ENCODE data around the gene HABP4. TPM values are rescaled to one million over a fixed set of nuclear protein-coding genes. Genes with fewer than 3 reads are reported as not detected.

HABP4 gene
- total and polyA plus RNA-seq, 2 of the 4 experiments (the other 2 are of a cell fraction): 5.2 to 10.6 TPM

GRCh38 chr9:96510258-96510657 is 60.3 kb downstream of the HABP4 start:
- WGBS, 2 experiments (ENCODE audit: extremely low coverage in 2 of 2, insufficient read length in 1 of 2): no CpG with 5 or more reads among the region's 4 CpGs
- no peak overlapping the region for H3K56ac ChIP-seq (ENCODE audit: extremely low read depth, insufficient read depth, low read length)
- POLR2A ChIA-PET (ENCODE audit: unreplicated experiment): no interaction called here
- no peak overlapping the region for H2BK120ac ChIP-seq (ENCODE audit: low read depth, low read length)
- H3K4ac ChIP-seq (ENCODE audit: low read depth, low read length): no peak overlapping the region
- CTCF ChIA-PET: no interaction called here
- H4K8ac ChIP-seq (ENCODE audit: low read depth in 2 of 2, low read length in 2 of 2): no peak overlapping the region
- TF ChIP-seq RFX5 (IDR thresholded peaks at IDR 0.05; ENCODE audit: low read depth, low read length) (no peak), RAD21 (IDR thresholded peaks at IDR 0.05; ENCODE audit: low read length) (no peak), SMC3 (IDR thresholded peaks at IDR 0.05; ENCODE audit: low read depth, low read length) (no peak), MAZ (IDR thresholded peaks at IDR 0.05; ENCODE audit: borderline replicate concordance, low read depth, low read length) (no peak), POLR2A (IDR thresholded peaks at IDR 0.05; ENCODE audit: low read depth, low read length) (no peak), CHD1 (IDR thresholded peaks at IDR 0.05; ENCODE audit: low read depth, low read length) (no peak), RCOR1 (IDR thresholded peaks at IDR 0.05; ENCODE audit: insufficient replicate concordance, low read length) (no peak), MXI1 (IDR thresholded peaks at IDR 0.05; ENCODE audit: borderline replicate concordance, low read depth, low read length) (no peak), MAFK (IDR thresholded peaks at IDR 0.05; ENCODE audit: low read depth, low read length) (no peak), BHLHE40 (IDR thresholded peaks at IDR 0.05; ENCODE audit: low read depth, low read length) (no peak), FOS (IDR thresholded peaks at IDR 0.05; ENCODE audit: low read depth, low read length) (no peak), CEBPB (IDR thresholded peaks at IDR 0.05; ENCODE audit: low read depth, low read length) (no peak), NFE2L2 (IDR thresholded peaks at IDR 0.05; ENCODE audit: low read depth, low read length) (no peak)
- TF ChIP-seq, protein P1, sequence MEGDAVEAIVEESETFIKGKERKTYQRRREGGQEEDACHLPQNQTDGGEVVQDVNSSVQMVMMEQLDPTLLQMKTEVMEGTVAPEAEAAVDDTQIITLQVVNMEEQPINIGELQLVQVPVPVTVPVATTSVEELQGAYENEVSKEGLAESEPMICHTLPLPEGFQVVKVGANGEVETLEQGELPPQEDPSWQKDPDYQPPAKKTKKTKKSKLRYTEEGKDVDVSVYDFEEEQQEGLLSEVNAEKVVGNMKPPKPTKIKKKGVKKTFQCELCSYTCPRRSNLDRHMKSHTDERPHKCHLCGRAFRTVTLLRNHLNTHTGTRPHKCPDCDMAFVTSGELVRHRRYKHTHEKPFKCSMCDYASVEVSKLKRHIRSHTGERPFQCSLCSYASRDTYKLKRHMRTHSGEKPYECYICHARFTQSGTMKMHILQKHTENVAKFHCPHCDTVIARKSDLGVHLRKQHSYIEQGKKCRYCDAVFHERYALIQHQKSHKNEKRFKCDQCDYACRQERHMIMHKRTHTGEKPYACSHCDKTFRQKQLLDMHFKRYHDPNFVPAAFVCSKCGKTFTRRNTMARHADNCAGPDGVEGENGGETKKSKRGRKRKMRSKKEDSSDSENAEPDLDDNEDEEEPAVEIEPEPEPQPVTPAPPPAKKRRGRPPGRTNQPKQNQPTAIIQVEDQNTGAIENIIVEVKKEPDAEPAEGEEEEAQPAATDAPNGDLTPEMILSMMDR (conservative IDR thresholded peaks at IDR 0.05; ENCODE audit: low read depth, low read length): no peak
- TF ChIP-seq, protein P2, sequence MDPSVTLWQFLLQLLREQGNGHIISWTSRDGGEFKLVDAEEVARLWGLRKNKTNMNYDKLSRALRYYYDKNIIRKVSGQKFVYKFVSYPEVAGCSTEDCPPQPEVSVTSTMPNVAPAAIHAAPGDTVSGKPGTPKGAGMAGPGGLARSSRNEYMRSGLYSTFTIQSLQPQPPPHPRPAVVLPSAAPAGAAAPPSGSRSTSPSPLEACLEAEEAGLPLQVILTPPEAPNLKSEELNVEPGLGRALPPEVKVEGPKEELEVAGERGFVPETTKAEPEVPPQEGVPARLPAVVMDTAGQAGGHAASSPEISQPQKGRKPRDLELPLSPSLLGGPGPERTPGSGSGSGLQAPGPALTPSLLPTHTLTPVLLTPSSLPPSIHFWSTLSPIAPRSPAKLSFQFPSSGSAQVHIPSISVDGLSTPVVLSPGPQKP (IDR thresholded peaks at IDR 0.05; ENCODE audit: borderline replicate concordance, low read depth, low read length): no peak
- no peak overlapping the region for H3K4me3 ChIP-seq (ENCODE audit: insufficient read depth, low read depth, low read length)
- no peak overlapping the region for H3K18ac ChIP-seq (ENCODE audit: low read depth, low read length)
- H3K27me3 ChIP-seq (ENCODE audit: control insufficient read depth, insufficient read depth, low read length): no peaks in the 10 kb centered on the region
- H2BK5ac ChIP-seq (ENCODE audit: low read depth, low read length, poor library complexity, severe bottlenecking): no peak overlapping the region
- peaks cover 0 to 9% of the 10 kb centered on the region in 2 experiments; a peak in 2 of 4 replicates for H3K79me1 ChIP-seq (ENCODE audit: low read depth in 1 of 2, low read length in 2 of 2)
- DNase-seq (no peak), ATAC-seq (ENCODE audit: low read depth) (no peak)
- H3K23ac ChIP-seq (ENCODE audit: low read depth, low read length): no peak overlapping the region
- BruUV-seq (replicated peaks): no TSS peak
- no peak overlapping the region for H3K4me2 ChIP-seq (ENCODE audit: low read depth, low read length)
- intact Hi-C loops (cut with micrococcal nuclease): no loop called here
- no peaks in the 10 kb centered on the region for H3K9me3 ChIP-seq (ENCODE audit: control insufficient read depth, insufficient read depth, low read length)
- in situ Hi-C loops (cut with MboI; ENCODE audit: low sequenced_read_pairs): no loop called here
- no peak overlapping the region for H3K9ac ChIP-seq (ENCODE audit: low read depth, low read length)
- H3K4me1 ChIP-seq (ENCODE audit: control insufficient read depth, insufficient read depth, low read length): peaks cover 10% of the 10 kb centered on the region
- H3K27ac ChIP-seq (ENCODE audit: insufficient read depth, low read length): no peak overlapping the region
- H4K20me1 ChIP-seq (ENCODE audit: insufficient read depth, low read length): no peaks in the 10 kb centered on the region; the same call in 1 of the 2 replicates
- H4K5ac ChIP-seq (ENCODE audit: low read depth, low read length): no peak overlapping the region
- dilution Hi-C loops (cut with HindIII; ENCODE audit: low sequenced_read_pairs, unreplicated experiment): no loop called here
- no peak overlapping the region for H2BK15ac ChIP-seq (ENCODE audit: low read depth, low read length)
- no peak overlapping the region for H2AFZ ChIP-seq (replicated peaks; ENCODE audit: low read length, poor library complexity)
- H2BK20ac ChIP-seq (ENCODE audit: low read depth, low read length): no peak overlapping the region
- H3K14ac ChIP-seq (replicated peaks; ENCODE audit: low read depth, low read length): no peak overlapping the region
- H3K36me3 ChIP-seq (ENCODE audit: control insufficient read depth, insufficient read depth, low read length): peaks cover 9% of the 10 kb centered on the region
- no peak overlapping the region for H2AK5ac ChIP-seq (ENCODE audit: low read depth, low read length)
- H2AK9ac ChIP-seq (replicated peaks; ENCODE audit: low read depth, low read length, poor library complexity): no peak overlapping the region
- H4K91ac ChIP-seq (ENCODE audit: insufficient read depth, low read depth, low read length): no peak overlapping the region
- peaks cover 14% of the 10 kb centered on the region; the same call in 1 of the 2 replicates for H3K9me1 ChIP-seq (ENCODE audit: insufficient read depth, low read length)
